ENCODE results near the gene KCNH1. TPM values are rescaled to one million over a fixed set of nuclear protein-coding genes. Genes with fewer than 3 reads are reported as not detected.

Gene KCNH1
- total and polyA plus RNA-seq, 2 of the 4 experiments (the other 2 are of a cell fraction) = 0.27 to 0.54 TPM

DNA sequence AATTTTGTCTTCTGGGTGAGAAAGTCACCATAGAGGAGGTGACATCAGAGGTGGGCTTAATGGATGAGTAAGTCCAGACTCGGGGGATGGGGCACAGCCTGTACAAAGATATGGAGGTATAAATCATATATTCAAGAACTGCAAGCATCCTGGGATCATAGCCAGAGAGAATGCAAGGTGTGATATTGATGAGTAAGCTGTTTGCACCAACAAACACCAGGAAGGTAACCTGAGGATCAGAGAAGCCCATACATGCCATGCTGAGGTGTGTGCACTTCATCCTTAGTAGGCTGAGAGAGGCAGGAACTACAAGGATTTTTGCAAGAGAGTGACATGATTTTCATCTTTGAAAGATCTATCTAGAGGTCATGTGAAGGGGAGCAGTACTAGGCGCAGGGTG lies 498.8 kb downstream of the KCNH1 start:
- no peaks in the 10 kb centered on the region for H3K79me1 ChIP-seq (ENCODE audit: low read depth in 1 of 2, low read length in 2 of 2)
- H4K8ac ChIP-seq (ENCODE audit: low read depth in 2 of 2, low read length in 2 of 2) = no peak overlapping the region
- CTCF ChIA-PET = no interaction called here
- no peak overlapping the region for H2BK20ac ChIP-seq (ENCODE audit: low read depth, low read length)
- no peak overlapping the region for H2BK120ac ChIP-seq (ENCODE audit: low read depth, low read length)
- DNase-seq (no peak), ATAC-seq (ENCODE audit: low read depth) (no peak)
- no peak overlapping the region for H2AFZ ChIP-seq (replicated peaks; ENCODE audit: low read length, poor library complexity)
- H3K9me3 ChIP-seq (ENCODE audit: control insufficient read depth, insufficient read depth, low read length) = no peaks in the 10 kb centered on the region
- no peak overlapping the region for H3K56ac ChIP-seq (ENCODE audit: extremely low read depth, insufficient read depth, low read length)
- H2BK5ac ChIP-seq (ENCODE audit: low read depth, low read length, poor library complexity, severe bottlenecking) = no peak overlapping the region
- H3K9ac ChIP-seq (ENCODE audit: low read depth, low read length) = no peak overlapping the region
- TF ChIP-seq MAFK (IDR thresholded peaks at IDR 0.05; ENCODE audit: low read depth, low read length) (peak; percentile 52), RFX5 (IDR thresholded peaks at IDR 0.05; ENCODE audit: low read depth, low read length) (no peak)
- H4K20me1 ChIP-seq (ENCODE audit: insufficient read depth, low read length) = no peaks in the 10 kb centered on the region
- no peak overlapping the region for H3K18ac ChIP-seq (ENCODE audit: low read depth, low read length)
- no peak overlapping the region for H3K14ac ChIP-seq (replicated peaks; ENCODE audit: low read depth, low read length)
- dilution Hi-C loops (cut with HindIII; ENCODE audit: low sequenced_read_pairs, unreplicated experiment) = no loop called here
- H3K4me1 ChIP-seq (ENCODE audit: control insufficient read depth, insufficient read depth, low read length) = no peaks in the 10 kb centered on the region
- no peak overlapping the region for H3K4ac ChIP-seq (ENCODE audit: low read depth, low read length)
- no peak overlapping the region for H2BK15ac ChIP-seq (ENCODE audit: low read depth, low read length)
- no peak overlapping the region for H3K4me3 ChIP-seq (ENCODE audit: insufficient read depth, low read depth, low read length)
- H3K27me3 ChIP-seq (ENCODE audit: control insufficient read depth, insufficient read depth, low read length) = no peaks in the 10 kb centered on the region
- WGBS, 2 experiments (ENCODE audit: extremely low coverage in 2 of 2, insufficient read length in 1 of 2) = 50% methylated on average over 1 of the region's 2 CpGs; no CpG with 5 or more reads in 1 of the 2 experiments
- H3K36me3 ChIP-seq (ENCODE audit: control insufficient read depth, insufficient read depth, low read length) = no peaks in the 10 kb centered on the region
- no TSS peak for BruUV-seq (replicated peaks)
- H3K27ac ChIP-seq (ENCODE audit: insufficient read depth, low read length) = no peak overlapping the region
- H3K23ac ChIP-seq (ENCODE audit: low read depth, low read length) = no peak overlapping the region
- no peaks in the 10 kb centered on the region for H3K9me1 ChIP-seq (ENCODE audit: insufficient read depth, low read length)
- in situ Hi-C loops (cut with MboI; ENCODE audit: low sequenced_read_pairs) = no loop called here
- no peak overlapping the region for H4K91ac ChIP-seq (ENCODE audit: insufficient read depth, low read depth, low read length)
- intact Hi-C loops (cut with micrococcal nuclease) = no loop called here
- H2AK9ac ChIP-seq (replicated peaks; ENCODE audit: low read depth, low read length, poor library complexity) = no peak overlapping the region
- no peak overlapping the region for H4K5ac ChIP-seq (ENCODE audit: low read depth, low read length)
- POLR2A ChIA-PET (ENCODE audit: unreplicated experiment) = no interaction called here
- no peak overlapping the region for H3K4me2 ChIP-seq (ENCODE audit: low read depth, low read length)
- H2AK5ac ChIP-seq (ENCODE audit: low read depth, low read length) = no peak overlapping the region
